Measurements from ENCODE around the gene AFDN.

Gene AFDN

GRCh38 chr6:167858842-167859664, 32.3 kb downstream of the AFDN start:
- in situ Hi-C loops (cut with HindIII; ENCODE audit: low pct_unique_long_range_greater_than_20kb, low sequenced_read_pairs), result no loop called here
- TF ChIP-seq JUND (IDR thresholded peaks at IDR 0.05; ENCODE audit: low read depth), result no peak
- DNase-seq (ENCODE audit: low read depth in 1 of 2, low spot score in 1 of 2), result no peak

DNA sequence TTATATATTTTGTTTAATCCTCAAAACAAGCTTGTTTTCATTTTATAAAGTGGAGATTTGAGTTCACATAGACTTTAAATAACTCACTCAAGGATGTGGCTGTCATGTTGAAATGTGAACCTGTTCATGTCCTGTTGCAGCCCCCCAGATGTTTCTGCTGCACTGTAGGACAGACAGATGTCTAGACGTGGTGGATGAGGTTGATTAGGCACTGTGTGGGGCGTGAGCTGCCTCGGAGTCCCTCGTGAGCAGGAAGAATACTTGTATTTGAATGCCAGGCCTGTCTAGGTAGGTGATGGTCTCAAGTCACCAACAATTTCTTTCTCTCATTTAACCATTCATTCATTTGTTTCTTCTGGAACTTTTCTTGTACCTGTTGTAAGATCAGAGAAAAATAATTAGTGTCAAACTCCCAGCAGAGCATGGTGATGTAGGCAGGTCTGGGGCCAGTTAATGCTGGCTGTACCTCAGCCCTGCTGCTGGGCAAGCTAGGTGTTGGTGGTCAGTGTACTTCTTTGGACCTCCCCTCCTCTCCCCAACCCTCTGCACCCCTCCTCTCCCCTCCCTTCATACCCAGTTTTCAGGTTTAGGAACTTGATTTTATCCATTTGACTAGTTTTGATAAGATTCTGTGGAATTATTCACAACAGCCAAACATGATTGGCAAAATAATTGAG, 34.0 kb downstream of the AFDN start:
- no peak for DNase-seq (ENCODE audit: low read depth in 1 of 2, low spot score in 1 of 2)
- TF ChIP-seq JUND (IDR thresholded peaks at IDR 0.05; ENCODE audit: low read depth), result no peak
- in situ Hi-C loops (cut with HindIII; ENCODE audit: low pct_unique_long_range_greater_than_20kb, low sequenced_read_pairs), result no loop called here

- no peak for TF ChIP-seq JUND (IDR thresholded peaks at IDR 0.05; ENCODE audit: low read depth)
- in situ Hi-C loops (cut with HindIII; ENCODE audit: low pct_unique_long_range_greater_than_20kb, low sequenced_read_pairs), result no loop called here
- DNase-seq (ENCODE audit: low read depth in 1 of 2, low spot score in 1 of 2), result no peak
Measured at GRCh38 chr6:167861424-167861823, 34.7 kb downstream of the AFDN start.

DNA sequence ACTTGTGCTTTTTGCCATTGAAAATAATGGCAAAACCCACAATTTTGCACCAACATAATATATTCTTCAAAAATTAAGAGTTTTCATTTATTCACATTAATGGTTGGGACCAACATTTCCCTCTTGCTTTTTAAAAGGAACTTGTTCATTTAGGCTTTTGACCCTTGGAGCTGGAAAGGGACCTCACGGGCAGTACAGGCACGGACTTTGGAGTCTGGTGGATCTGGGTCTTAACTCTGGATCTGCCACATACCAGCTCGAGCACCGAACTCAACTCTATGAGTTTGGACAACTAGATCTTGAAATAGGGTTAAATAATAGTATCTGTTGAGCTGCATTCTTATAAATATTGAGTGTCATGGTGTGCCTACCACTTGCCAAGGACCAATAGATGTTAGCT, 37.2 kb downstream of the AFDN start:
- in situ Hi-C loops (cut with HindIII; ENCODE audit: low pct_unique_long_range_greater_than_20kb, low sequenced_read_pairs), result no loop called here
- no peak for TF ChIP-seq JUND (IDR thresholded peaks at IDR 0.05; ENCODE audit: low read depth)
- DNase-seq (ENCODE audit: low read depth in 1 of 2, low spot score in 1 of 2), result no peak

GRCh38 chr6:167866642-167867041, 39.9 kb downstream of the AFDN start:
- in situ Hi-C loops (cut with HindIII; ENCODE audit: low pct_unique_long_range_greater_than_20kb, low sequenced_read_pairs), result no loop called here
- DNase-seq (ENCODE audit: low read depth in 1 of 2, low spot score in 1 of 2), result no peak
- no peak for TF ChIP-seq JUND (IDR thresholded peaks at IDR 0.05; ENCODE audit: low read depth)

GRCh38 chr6:167870321-167870720, 43.6 kb downstream of the AFDN start:
- TF ChIP-seq JUND (IDR thresholded peaks at IDR 0.05; ENCODE audit: low read depth), result no peak
- in situ Hi-C loops (cut with HindIII; ENCODE audit: low pct_unique_long_range_greater_than_20kb, low sequenced_read_pairs), result no loop called here

DNA sequence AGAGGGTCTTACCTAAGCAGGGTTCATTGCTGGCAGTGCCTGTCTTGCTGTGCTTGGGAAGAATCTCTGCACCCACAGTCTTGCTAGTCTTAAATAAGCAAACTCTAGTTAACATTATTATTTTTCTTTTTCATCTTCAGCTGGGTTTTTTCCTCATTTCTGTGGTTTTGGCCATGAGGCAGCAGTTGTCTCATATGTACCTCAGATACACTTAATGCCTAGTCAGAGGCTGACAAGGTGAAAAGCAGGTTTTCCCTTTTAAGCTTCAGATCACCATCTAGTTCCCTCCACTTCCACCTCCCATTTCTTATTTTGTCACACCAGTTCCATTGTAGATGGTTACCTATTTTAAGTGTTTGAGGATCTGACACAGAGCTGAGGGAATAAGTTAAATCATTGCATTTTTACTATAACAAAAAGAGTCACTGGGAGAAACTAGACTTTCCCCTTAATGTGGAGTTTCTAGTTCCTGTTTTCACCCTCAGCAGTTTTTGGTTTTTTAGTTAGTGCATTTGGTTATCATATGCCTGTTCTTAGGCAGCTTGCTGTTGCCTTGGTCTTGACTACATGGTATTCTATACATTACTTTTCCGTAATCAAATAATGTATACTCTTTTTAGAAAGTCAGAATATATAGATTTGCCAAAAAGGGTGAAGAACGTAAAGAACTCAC, 46.0 kb downstream of the AFDN start:
- in situ Hi-C loops (cut with HindIII; ENCODE audit: low pct_unique_long_range_greater_than_20kb, low sequenced_read_pairs), result no loop called here
- TF ChIP-seq JUND (IDR thresholded peaks at IDR 0.05; ENCODE audit: low read depth), result no peak
- DNase-seq (ENCODE audit: low read depth in 1 of 2, low spot score in 1 of 2), result no peak

More at GRCh38 chr6:167870321-167870720, 43.6 kb downstream of the AFDN start:
- DNase-seq (ENCODE audit: low read depth in 1 of 2, low spot score in 1 of 2), result no peak

- no peak for TF ChIP-seq JUND (IDR thresholded peaks at IDR 0.05; ENCODE audit: low read depth)
- in situ Hi-C loops (cut with HindIII; ENCODE audit: low pct_unique_long_range_greater_than_20kb, low sequenced_read_pairs), result no loop called here
Measured at GRCh38 chr6:167877994-167878779, 51.5 kb downstream of the AFDN start.

GRCh38 chr6:167879612-167880011, 52.9 kb downstream of the AFDN start:
- no peak for DNase-seq (ENCODE audit: low read depth in 1 of 2, low spot score in 1 of 2)
- no peak for TF ChIP-seq JUND (IDR thresholded peaks at IDR 0.05; ENCODE audit: low read depth)
- in situ Hi-C loops (cut with HindIII; ENCODE audit: low pct_unique_long_range_greater_than_20kb, low sequenced_read_pairs), result no loop called here

More at GRCh38 chr6:167877994-167878779, 51.5 kb downstream of the AFDN start:
- no peak for DNase-seq (ENCODE audit: low read depth in 1 of 2, low spot score in 1 of 2)

GRCh38 chr6:167881327-167881726, 54.6 kb downstream of the AFDN start:
- DNase-seq (ENCODE audit: low read depth in 1 of 2, low spot score in 1 of 2), result no peak
- no peak for TF ChIP-seq JUND (IDR thresholded peaks at IDR 0.05; ENCODE audit: low read depth)
- in situ Hi-C loops (cut with HindIII; ENCODE audit: low pct_unique_long_range_greater_than_20kb, low sequenced_read_pairs), result no loop called here

GRCh38 chr6:167882244-167882643, 55.5 kb downstream of the AFDN start:
- no peak for TF ChIP-seq JUND (IDR thresholded peaks at IDR 0.05; ENCODE audit: low read depth)
- in situ Hi-C loops (cut with HindIII; ENCODE audit: low pct_unique_long_range_greater_than_20kb, low sequenced_read_pairs), result no loop called here
- DNase-seq (ENCODE audit: low read depth in 1 of 2, low spot score in 1 of 2), result no peak

DNA sequence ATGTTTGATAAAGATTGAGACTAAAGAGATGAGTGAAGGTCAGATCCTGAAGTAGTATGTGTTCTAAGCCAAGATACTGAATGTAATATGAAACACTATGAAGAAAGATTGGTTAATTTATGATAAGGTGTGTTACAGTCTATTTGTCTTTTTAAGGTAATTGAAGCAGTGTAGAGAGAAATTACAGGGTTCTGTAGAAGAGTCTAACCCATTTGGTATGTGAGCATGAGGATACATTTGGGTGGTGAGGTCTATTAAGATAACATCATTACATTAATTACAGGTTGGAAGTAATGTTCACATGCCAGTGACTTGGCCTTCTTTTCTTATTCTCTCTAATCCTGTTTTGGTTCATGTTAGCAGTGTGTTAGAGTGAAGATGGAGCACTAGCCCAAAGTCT, 61.4 kb downstream of the AFDN start:
- DNase-seq (ENCODE audit: low read depth in 1 of 2, low spot score in 1 of 2), result no peak
- in situ Hi-C loops (cut with HindIII; ENCODE audit: low pct_unique_long_range_greater_than_20kb, low sequenced_read_pairs), result no loop called here
- TF ChIP-seq JUND (IDR thresholded peaks at IDR 0.05; ENCODE audit: low read depth), result no peak
